ENCODE measurements around the gene PPP1R36.

- no peak for TF ChIP-seq CTCF (IDR thresholded peaks at IDR 0.05)
- no peak for TF ChIP-seq ZFX (IDR thresholded peaks at IDR 0.05; ENCODE audit: borderline replicate concordance)
Observed at GRCh38 chr14:64610049-64610746, 60.4 kb downstream of the PPP1R36 start.
